Measurements from ENCODE around the gene STK4.
"Not testable (repeated sequence)": the region's sequence is repeated elsewhere in the genome, so short reads cannot be mapped to it uniquely, and the experiment has no call there.

Gene STK4

GRCh38 chr20:44988631-44989171 lies 22.4 kb downstream of the STK4 start:
- Histone ChIP-seq H3K36me3 (ENCODE audit: control insufficient read depth, insufficient read depth, low read length) (peaks cover 34% of the 10 kb centered on the region), H3K9ac (ENCODE audit: low read length) (no peak overlapping the region), H3K27me3 (ENCODE audit: control insufficient read depth, insufficient read depth, low read length) (no peaks in the 10 kb centered on the region), H3K4me3 (ENCODE audit: low read depth, low read length) (no peak overlapping the region), H3K27ac (ENCODE audit: low read depth, low read length) (no peak overlapping the region), H3K9me3 (ENCODE audit: control insufficient read depth, insufficient read depth, low read depth, low read length) (no peaks in the 10 kb centered on the region), H3K4me1 (ENCODE audit: control insufficient read depth, insufficient read depth, low read length) (peaks cover 20% of the 10 kb centered on the region)

- Histone ChIP-seq H3K27me3 (ENCODE audit: control insufficient read depth, insufficient read depth, low read length) (no peaks in the 10 kb centered on the region), H3K9ac (ENCODE audit: low read length) (no peak overlapping the region), H3K4me3 (ENCODE audit: low read depth, low read length) (no peak overlapping the region), H3K4me1 (ENCODE audit: control insufficient read depth, insufficient read depth, low read length) (peaks cover 20% of the 10 kb centered on the region), H3K36me3 (ENCODE audit: control insufficient read depth, insufficient read depth, low read length) (peaks cover 28% of the 10 kb centered on the region), H3K9me3 (ENCODE audit: control insufficient read depth, insufficient read depth, low read depth, low read length) (no peaks in the 10 kb centered on the region), H3K27ac (ENCODE audit: low read depth, low read length) (no peak overlapping the region)
Measured at GRCh38 chr20:44990425-44990824, 24.1 kb downstream of the STK4 start.

GRCh38 chr20:44990957-44991356 lies 24.6 kb downstream of the STK4 start:
- no peaks in the 10 kb centered on the region for H3K9me3 ChIP-seq (ENCODE audit: control insufficient read depth, insufficient read depth, low read depth, low read length)
- no peak overlapping the region for H3K27ac ChIP-seq (ENCODE audit: low read depth, low read length)
- H3K27me3 ChIP-seq (ENCODE audit: control insufficient read depth, insufficient read depth, low read length): no peaks in the 10 kb centered on the region
- H3K9ac ChIP-seq (ENCODE audit: low read length): no peak overlapping the region
- H3K4me1 ChIP-seq (ENCODE audit: control insufficient read depth, insufficient read depth, low read length): peaks cover 20% of the 10 kb centered on the region
- H3K36me3 ChIP-seq (ENCODE audit: control insufficient read depth, insufficient read depth, low read length): peaks cover 29% of the 10 kb centered on the region
- H3K4me3 ChIP-seq (ENCODE audit: low read depth, low read length): no peak overlapping the region

- Histone ChIP-seq H3K9me3 (ENCODE audit: control insufficient read depth, insufficient read depth, low read depth, low read length) (no peaks in the 10 kb centered on the region), H3K27ac (ENCODE audit: low read depth, low read length) (peak overlapping the region; percentile 58; the same call in 1 of the 2 replicates), H3K27me3 (ENCODE audit: control insufficient read depth, insufficient read depth, low read length) (no peaks in the 10 kb centered on the region), H3K4me3 (ENCODE audit: low read depth, low read length) (no peak overlapping the region), H3K9ac (ENCODE audit: low read length) (no peak overlapping the region), H3K4me1 (ENCODE audit: control insufficient read depth, insufficient read depth, low read length) (peaks cover 20% of the 10 kb centered on the region), H3K36me3 (ENCODE audit: control insufficient read depth, insufficient read depth, low read length) (peaks cover 37% of the 10 kb centered on the region)
Measured at GRCh38 chr20:44993343-44993742, 27.0 kb downstream of the STK4 start.

GRCh38 chr20:44997171-44997570 lies 30.9 kb downstream of the STK4 start:
- Histone ChIP-seq H3K9me3 (ENCODE audit: control insufficient read depth, insufficient read depth, low read depth, low read length) (no peaks in the 10 kb centered on the region), H3K36me3 (ENCODE audit: control insufficient read depth, insufficient read depth, low read length) (peaks cover 63% of the 10 kb centered on the region), H3K4me3 (ENCODE audit: low read depth, low read length) (no peak overlapping the region), H3K4me1 (ENCODE audit: control insufficient read depth, insufficient read depth, low read length) (peaks cover 9% of the 10 kb centered on the region), H3K9ac (ENCODE audit: low read length) (no peak overlapping the region), H3K27me3 (ENCODE audit: control insufficient read depth, insufficient read depth, low read length) (no peaks in the 10 kb centered on the region), H3K27ac (ENCODE audit: low read depth, low read length) (no peak overlapping the region)

- H3K27me3 ChIP-seq (ENCODE audit: control insufficient read depth, insufficient read depth, low read length): no peaks in the 10 kb centered on the region
- H3K4me1 ChIP-seq (ENCODE audit: control insufficient read depth, insufficient read depth, low read length): peaks cover 6% of the 10 kb centered on the region
- H3K9me3 ChIP-seq (ENCODE audit: control insufficient read depth, insufficient read depth, low read depth, low read length): no peaks in the 10 kb centered on the region
- peaks cover 67% of the 10 kb centered on the region for H3K36me3 ChIP-seq (ENCODE audit: control insufficient read depth, insufficient read depth, low read length)
- H3K27ac ChIP-seq (ENCODE audit: low read depth, low read length): no peak overlapping the region
- no peak overlapping the region for H3K4me3 ChIP-seq (ENCODE audit: low read depth, low read length)
- no peak overlapping the region for H3K9ac ChIP-seq (ENCODE audit: low read length)
Measured at GRCh38 chr20:44997668-44998067, 31.4 kb downstream of the STK4 start.

- H3K27me3 ChIP-seq (ENCODE audit: control insufficient read depth, insufficient read depth, low read length): no peaks in the 10 kb centered on the region
Measured at GRCh38 chr20:45008521-45009049, 42.3 kb downstream of the STK4 start.

GRCh38 chr20:45010399-45010828 lies 44.1 kb downstream of the STK4 start:
- peaks cover 4% of the 10 kb centered on the region for H3K36me3 ChIP-seq (ENCODE audit: control insufficient read depth, insufficient read depth, low read length)
- H3K9ac ChIP-seq (ENCODE audit: low read length): no peak overlapping the region
- H3K9me3 ChIP-seq (ENCODE audit: control insufficient read depth, insufficient read depth, low read depth, low read length): no peaks in the 10 kb centered on the region
- no peaks in the 10 kb centered on the region for H3K27me3 ChIP-seq (ENCODE audit: control insufficient read depth, insufficient read depth, low read length)
- H3K27ac ChIP-seq (ENCODE audit: low read depth, low read length): no peak overlapping the region
- no peak overlapping the region for H3K4me3 ChIP-seq (ENCODE audit: low read depth, low read length)
- peaks cover 4% of the 10 kb centered on the region; the same call in 1 of the 2 replicates for H3K4me1 ChIP-seq (ENCODE audit: control insufficient read depth, insufficient read depth, low read length)

More at GRCh38 chr20:45008521-45009049, 42.3 kb downstream of the STK4 start:
- Histone ChIP-seq H3K27ac (ENCODE audit: low read depth, low read length) (no peak overlapping the region), H3K4me3 (ENCODE audit: low read depth, low read length) (no peak overlapping the region), H3K9ac (ENCODE audit: low read length) (no peak overlapping the region), H3K4me1 (ENCODE audit: control insufficient read depth, insufficient read depth, low read length) (no peaks in the 10 kb centered on the region), H3K9me3 (ENCODE audit: control insufficient read depth, insufficient read depth, low read depth, low read length) (no peaks in the 10 kb centered on the region), H3K36me3 (ENCODE audit: control insufficient read depth, insufficient read depth, low read length) (peaks cover 4% of the 10 kb centered on the region)

- peaks cover 11% of the 10 kb centered on the region; the same call in 1 of the 2 replicates for H3K4me1 ChIP-seq (ENCODE audit: control insufficient read depth, insufficient read depth, low read length)
- no peaks in the 10 kb centered on the region for H3K9me3 ChIP-seq (ENCODE audit: control insufficient read depth, insufficient read depth, low read depth, low read length)
- peaks cover 4% of the 10 kb centered on the region for H3K36me3 ChIP-seq (ENCODE audit: control insufficient read depth, insufficient read depth, low read length)
- H3K9ac ChIP-seq (ENCODE audit: low read length): no peak overlapping the region
- no peaks in the 10 kb centered on the region for H3K27me3 ChIP-seq (ENCODE audit: control insufficient read depth, insufficient read depth, low read length)
- no peak overlapping the region for H3K27ac ChIP-seq (ENCODE audit: low read depth, low read length)
- no peak overlapping the region for H3K4me3 ChIP-seq (ENCODE audit: low read depth, low read length)
Measured at GRCh38 chr20:45011108-45011526, 44.8 kb downstream of the STK4 start.

GRCh38 chr20:45012682-45013302 lies 46.5 kb downstream of the STK4 start:
- no peaks in the 10 kb centered on the region for H3K27me3 ChIP-seq (ENCODE audit: control insufficient read depth, insufficient read depth, low read length)
- peaks cover 4% of the 10 kb centered on the region for H3K36me3 ChIP-seq (ENCODE audit: control insufficient read depth, insufficient read depth, low read length)
- no peaks in the 10 kb centered on the region for H3K9me3 ChIP-seq (ENCODE audit: control insufficient read depth, insufficient read depth, low read depth, low read length)
- H3K27ac ChIP-seq (ENCODE audit: low read depth, low read length): no peak overlapping the region
- no peak overlapping the region for H3K9ac ChIP-seq (ENCODE audit: low read length)
- no peak overlapping the region for H3K4me3 ChIP-seq (ENCODE audit: low read depth, low read length)
- peaks cover 25% of the 10 kb centered on the region for H3K4me1 ChIP-seq (ENCODE audit: control insufficient read depth, insufficient read depth, low read length)

- not testable (repeated sequence) for H3K27ac ChIP-seq (ENCODE audit: low read depth, low read length); H3K36me3 ChIP-seq (ENCODE audit: control insufficient read depth, insufficient read depth, low read length); H3K9ac ChIP-seq (ENCODE audit: low read length); H3K9me3 ChIP-seq (ENCODE audit: control insufficient read depth, insufficient read depth, low read depth, low read length); H3K4me3 ChIP-seq (ENCODE audit: low read depth, low read length); H3K27me3 ChIP-seq (ENCODE audit: control insufficient read depth, insufficient read depth, low read length)
- H3K4me1 ChIP-seq (ENCODE audit: control insufficient read depth, insufficient read depth, low read length): peaks cover 33% of the 10 kb centered on the region
Measured at GRCh38 chr20:45014131-45014530, 47.8 kb downstream of the STK4 start.

Data from HUES6 (cell line).